GM18502 (cell line): Measurements from ENCODE around the gene UBASH3A.

Source experiments
- ATAC-seq: cut with Tn5 transposase; IDR thresholded peaks from one replicate; pipeline ENCODE4 v1.9.1; 2021; ENCODE audit warnings: mild to moderate bottlenecking; ENCODE audit not compliant: unreplicated experiment, poor library complexity

The UBASH3A gene

GRCh38 chr21:42388740-42389448 lies 14.8 kb upstream of the UBASH3A start:
- ATAC-seq = no peak

GRCh38 chr21:42389449-42389835 lies 14.3 kb upstream of the UBASH3A start:
- ATAC-seq = no peak

GRCh38 chr21:42390193-42390592 lies 13.5 kb upstream of the UBASH3A start:
- ATAC-seq = no peak

GRCh38 chr21:42390696-42391095 lies 13.0 kb upstream of the UBASH3A start:
- ATAC-seq = no peak

GRCh38 chr21:42391297-42391696 lies 12.4 kb upstream of the UBASH3A start:
- ATAC-seq = no peak

- ATAC-seq = peak; percentile 57
Measured at GRCh38 chr21:42392731-42393442, 10.8 kb upstream of the UBASH3A start.

- ATAC-seq = no peak
Measured at GRCh38 chr21:42393443-42393950, 10.2 kb upstream of the UBASH3A start.

GRCh38 chr21:42395302-42395701 lies 8.4 kb upstream of the UBASH3A start:
- no peak for ATAC-seq

- ATAC-seq = no peak
Measured at GRCh38 chr21:42395905-42396651, 7.6 kb upstream of the UBASH3A start, which contains the start of gene TMPRSS3. Gene TMPRSS3 (minus strand): TSS chr21:42396052. CDS start chr21:42395417, 635 bp downstream.

GRCh38 chr21:42396799-42397745 lies 6.6 kb upstream of the UBASH3A start:
- no peak for ATAC-seq

- no peak for ATAC-seq
Measured at GRCh38 chr21:42397746-42398394, 5.8 kb upstream of the UBASH3A start.

GRCh38 chr21:42398436-42399028 lies 5.2 kb upstream of the UBASH3A start:
- no peak for ATAC-seq

GRCh38 chr21:42400525-42400924 lies 3.2 kb upstream of the UBASH3A start:
- no peak for ATAC-seq

- no peak for ATAC-seq
Measured at GRCh38 chr21:42401154-42401553, 2.5 kb upstream of the UBASH3A start.

GRCh38 chr21:42401820-42402251 lies 1.9 kb upstream of the UBASH3A start:
- no peak for ATAC-seq

GRCh38 chr21:42404539-42404938 lies 837 bp downstream of the UBASH3A start:
- ATAC-seq = no peak

GRCh38 chr21:42405064-42406013 lies 1.6 kb downstream of the UBASH3A start:
- ATAC-seq = no peak

- no peak for ATAC-seq
Measured at GRCh38 chr21:42406201-42406621, 2.5 kb downstream of the UBASH3A start.
